CD4-positive, alpha-beta memory T cell (primary cell): Measurements from ENCODE around the gene ARMC9. TPM values are rescaled to one million over a fixed set of nuclear protein-coding genes. Genes with fewer than 3 reads are reported as not detected.

ENCODE experiments used
- CTCF ChIA-PET: fragments of 350-600 bp; sonication (Branson Sonifier 250); formaldehyde crosslinking; loops from one replicate; lab custom pipeline; 2021; ENCODE audit warnings: inconsistent platforms; ENCODE audit not compliant: partially characterized antibody; lab: Charles Lee
- POLR2A ChIA-PET: fragments of 350-600 bp; sonication (Branson Sonifier 250); formaldehyde crosslinking; loops from one replicate; lab custom pipeline; 2021; ENCODE audit not compliant: partially characterized antibody; lab: Charles Lee
- DNase-seq, 5 donors: peaks; one replicate each; pipeline versions ENCODE4 v3.0.0 to v3.0.0-alpha.2; 2020 to 2022; ENCODE audit warnings: mixed read lengths in 1 of 5
- H3K27ac ChIP-seq: one replicate; pipeline ENCODE4 v1.7.0; 2013; ENCODE audit warnings: low read depth, low read length
- H3K27me3 ChIP-seq: 2 replicates; pipeline ENCODE4 v1.7.0; 2013; ENCODE audit warnings: mild to moderate bottlenecking, low read length, moderate library complexity; ENCODE audit not compliant: insufficient read depth
- H3K36me3 ChIP-seq: 2 replicates; pipeline ENCODE4 v1.7.0; 2013; ENCODE audit warnings: mild to moderate bottlenecking, low read length, moderate library complexity; ENCODE audit not compliant: insufficient read depth
- H3K4me1 ChIP-seq: 2 replicates; pipeline ENCODE4 v1.7.0; 2013; ENCODE audit warnings: mild to moderate bottlenecking, low read length, moderate library complexity; ENCODE audit not compliant: insufficient read depth
- H3K4me3 ChIP-seq, 2 donors: one replicate each; pipeline ENCODE4 v1.7.0; 2013; ENCODE audit warnings: low read length in 2 of 2, mild to moderate bottlenecking in 1 of 2
- H3K9me3 ChIP-seq, 2 donors: one replicate each; pipeline ENCODE4 v1.7.0; 2013; ENCODE audit warnings: low read length in 2 of 2, control low read depth in 1 of 2; ENCODE audit not compliant: control insufficient read depth in 1 of 2
- H3K27ac Mint-ChIP-seq, 7 donors: one replicate each; pipeline ENCODE4 v1.8.0; 2020 to 2021; ENCODE audit warnings: mixed read lengths in 7 of 7, mild to moderate bottlenecking in 6 of 7, inconsistent platforms in 3 of 7, moderate library complexity in 3 of 7
- H3K27me3 Mint-ChIP-seq, 2 donors: one replicate each; pipeline ENCODE4 v1.8.0; 2020 to 2021; ENCODE audit warnings: mixed read lengths in 2 of 2
- H3K36me3 Mint-ChIP-seq, 2 donors: one replicate each; pipeline ENCODE4 v1.8.0; 2020 to 2021; ENCODE audit warnings: mixed read lengths in 2 of 2, inconsistent platforms in 1 of 2, mild to moderate bottlenecking in 1 of 2
- H3K4me1 Mint-ChIP-seq, 4 donors: one replicate each; pipeline ENCODE4 v1.8.0; 2020 to 2021; ENCODE audit warnings: mixed read lengths in 4 of 4, mild to moderate bottlenecking in 1 of 4
- H3K4me3 Mint-ChIP-seq, 8 donors: one replicate each; pipeline ENCODE4 v1.8.0; 2020 to 2021; ENCODE audit warnings: mixed read lengths in 8 of 8, mild to moderate bottlenecking in 7 of 8, moderate library complexity in 6 of 8, inconsistent platforms in 3 of 8
- H3K9me3 Mint-ChIP-seq, 8 donors: one replicate each; pipeline ENCODE4 v1.8.0; 2020 to 2021; ENCODE audit warnings: mixed read lengths in 8 of 8, mild to moderate bottlenecking in 5 of 8, inconsistent platforms in 3 of 8, moderate library complexity in 1 of 8
- intact Hi-C: fragments of 100-400 bp; cut with micrococcal nuclease; formaldehyde crosslinking; loops from one replicate; pipeline ENCODE4 v1.15.1; 2023
- polyA plus RNA-seq, 2 donors: library from polyadenylated mRNA; unstranded; fragments of 300-500 nt; fragmentation: Illumina TruSeq; gene quantifications; one replicate each; pipeline ENCODE4 v1.2.3, GENCODE V29; 2021
- total RNA-seq, 2 experiments: library from RNA; stranded (reverse); gene quantifications; one replicate each; pipeline ENCODE4 v1.2.3, GENCODE V29; 2021

The ARMC9 gene
- total and polyA plus RNA-seq, 4 experiments from 2014 or later: 0.50 to 1.4 (median 1.1) TPM; not detected in 1

GRCh38 chr2:231207734-231208133 lies 9.3 kb downstream of the ARMC9 start:
- peaks cover 0 to 2% (median 0%) of the 10 kb centered on the region in 8 donors for H3K9me3 Mint-ChIP-seq
- no peaks in the 10 kb centered on the region for H3K36me3 Mint-ChIP-seq
- no peak for DNase-seq
- Histone ChIP-seq H3K36me3 (no peaks in the 10 kb centered on the region), H3K4me3 (no peak overlapping the region), H3K4me1 (no peaks in the 10 kb centered on the region), H3K27me3 (no peaks in the 10 kb centered on the region), H3K9me3 (no peaks in the 10 kb centered on the region), H3K27ac (no peak overlapping the region)
- no peaks in the 10 kb centered on the region for H3K4me1 Mint-ChIP-seq
- H3K27me3 Mint-ChIP-seq: no peaks in the 10 kb centered on the region
- ChIA-PET POLR2A (no interaction called here), CTCF (no interaction called here)
- intact Hi-C loops: no loop called here
- peak overlapping the region in 1 of 7 donors; percentile 12 for H3K27ac Mint-ChIP-seq
- no peak overlapping the region for H3K4me3 Mint-ChIP-seq

GRCh38 chr2:231210782-231211181 lies 12.4 kb downstream of the ARMC9 start:
- H3K4me1 ChIP-seq: no peaks in the 10 kb centered on the region
- H3K27me3 ChIP-seq: no peaks in the 10 kb centered on the region
- no peak overlapping the region for H3K4me3 ChIP-seq
- ChIA-PET POLR2A (no interaction called here), CTCF (no interaction called here)
- Mint-ChIP-seq H3K4me1 (no peaks in the 10 kb centered on the region), H3K27me3 (peaks cover 0 to 2% of the 10 kb centered on the region in 2 donors), H3K36me3 (no peaks in the 10 kb centered on the region), H3K4me3 (no peak overlapping the region), H3K27ac (no peak overlapping the region), H3K9me3 (no peaks in the 10 kb centered on the region)
- no peaks in the 10 kb centered on the region for H3K36me3 ChIP-seq
- no peaks in the 10 kb centered on the region for H3K9me3 ChIP-seq
- no peak for DNase-seq
- no peak overlapping the region for H3K27ac ChIP-seq
- intact Hi-C loops: no loop called here

- Mint-ChIP-seq H3K4me3 (no peak overlapping the region), H3K36me3 (no peaks in the 10 kb centered on the region), H3K27me3 (peaks cover 0 to 2% of the 10 kb centered on the region in 2 donors), H3K4me1 (no peaks in the 10 kb centered on the region), H3K9me3 (no peaks in the 10 kb centered on the region), H3K27ac (no peak overlapping the region)
- Histone ChIP-seq H3K4me1 (no peaks in the 10 kb centered on the region), H3K27ac (no peak overlapping the region), H3K9me3 (no peaks in the 10 kb centered on the region), H3K4me3 (no peak overlapping the region), H3K36me3 (no peaks in the 10 kb centered on the region), H3K27me3 (no peaks in the 10 kb centered on the region)
- POLR2A ChIA-PET: no interaction called here
- intact Hi-C loops: no loop called here
- CTCF ChIA-PET: no interaction called here
- no peak for DNase-seq
Measured at GRCh38 chr2:231211486-231211885, 13.1 kb downstream of the ARMC9 start.

- no peaks in the 10 kb centered on the region for H3K9me3 ChIP-seq
- CTCF ChIA-PET: no interaction called here
- H3K27me3 ChIP-seq: no peaks in the 10 kb centered on the region
- H3K4me1 ChIP-seq: no peaks in the 10 kb centered on the region
- Mint-ChIP-seq H3K27ac (no peak overlapping the region), H3K4me3 (no peak overlapping the region), H3K4me1 (no peaks in the 10 kb centered on the region), H3K27me3 (peaks cover 0 to 2% of the 10 kb centered on the region in 2 donors), H3K9me3 (no peaks in the 10 kb centered on the region), H3K36me3 (no peaks in the 10 kb centered on the region)
- H3K36me3 ChIP-seq: no peaks in the 10 kb centered on the region
- POLR2A ChIA-PET: no interaction called here
- H3K4me3 ChIP-seq: no peak overlapping the region
- DNase-seq: no peak
- H3K27ac ChIP-seq: no peak overlapping the region
- intact Hi-C loops: no loop called here
Measured at GRCh38 chr2:231212329-231212845, 14.0 kb downstream of the ARMC9 start.

GRCh38 chr2:231213931-231214642 lies 15.7 kb downstream of the ARMC9 start:
- Histone ChIP-seq H3K4me1 (no peaks in the 10 kb centered on the region), H3K4me3 (no peak overlapping the region), H3K27me3 (no peaks in the 10 kb centered on the region), H3K36me3 (no peaks in the 10 kb centered on the region), H3K9me3 (no peaks in the 10 kb centered on the region), H3K27ac (no peak overlapping the region)
- no peak for DNase-seq
- Mint-ChIP-seq H3K36me3 (no peaks in the 10 kb centered on the region), H3K9me3 (no peaks in the 10 kb centered on the region), H3K4me3 (no peak overlapping the region), H3K27me3 (peaks cover 0 to 2% of the 10 kb centered on the region in 2 donors), H3K4me1 (no peaks in the 10 kb centered on the region), H3K27ac (no peak overlapping the region)
- intact Hi-C loops: no loop called here
- POLR2A ChIA-PET: no interaction called here
- CTCF ChIA-PET: no interaction called here

GRCh38 chr2:231218366-231218765 lies 19.9 kb downstream of the ARMC9 start:
- CTCF ChIA-PET: no interaction called here
- POLR2A ChIA-PET: no interaction called here
- H3K27ac Mint-ChIP-seq: no peak overlapping the region

GRCh38 chr2:231219289-231219688 lies 20.9 kb downstream of the ARMC9 start:
- no peak overlapping the region for H3K4me3 Mint-ChIP-seq
- ChIA-PET POLR2A (no interaction called here), CTCF (interaction anchor here (1.1 kb wide), 1 partner anchor 11 kb away, joined by 6 read pairs; no protein-coding TSS in a partner anchor)
- Histone ChIP-seq H3K27ac (no peak overlapping the region), H3K27me3 (no peaks in the 10 kb centered on the region), H3K4me3 (no peak overlapping the region), H3K9me3 (no peaks in the 10 kb centered on the region), H3K4me1 (no peaks in the 10 kb centered on the region), H3K36me3 (no peaks in the 10 kb centered on the region)
- H3K4me1 Mint-ChIP-seq: no peaks in the 10 kb centered on the region
- no peak for DNase-seq
- H3K9me3 Mint-ChIP-seq: no peaks in the 10 kb centered on the region
- H3K27me3 Mint-ChIP-seq: peaks cover 0 to 2% of the 10 kb centered on the region in 2 donors
- H3K36me3 Mint-ChIP-seq: no peaks in the 10 kb centered on the region
- intact Hi-C loops: no loop called here
- H3K27ac Mint-ChIP-seq: no peak overlapping the region

More at GRCh38 chr2:231218366-231218765, 19.9 kb downstream of the ARMC9 start:
- Histone ChIP-seq H3K27me3 (no peaks in the 10 kb centered on the region), H3K36me3 (no peaks in the 10 kb centered on the region), H3K4me1 (no peaks in the 10 kb centered on the region), H3K9me3 (no peaks in the 10 kb centered on the region), H3K27ac (no peak overlapping the region), H3K4me3 (no peak overlapping the region)
- intact Hi-C loops: no loop called here
- Mint-ChIP-seq H3K4me3 (no peak overlapping the region), H3K9me3 (no peaks in the 10 kb centered on the region), H3K36me3 (no peaks in the 10 kb centered on the region), H3K27me3 (peaks cover 0 to 2% of the 10 kb centered on the region in 2 donors), H3K4me1 (no peaks in the 10 kb centered on the region)
- no peak for DNase-seq
